22Rv1 (cell line): ENCODE results near the gene ASAP2.

ENCODE experiments used
- H3K27ac ChIP-seq: fragments of 450-650 bp; 2 replicates; pipeline ENCODE4 v1.5.1; 2017
- ZFX ChIP-seq: fragments of 450-650 bp; IDR thresholded peaks from 2 replicates; pipeline ENCODE4 v1.6.1; 2017; ENCODE audit warnings: antibody characterized with exemption, borderline replicate concordance
- TF ChIP-seq, protein P1 (sequence below): fragments of 450-650 bp; IDR thresholded peaks from 2 replicates; pipeline ENCODE4 v1.5.1; 2017; ENCODE audit warnings: mild to moderate bottlenecking

ASAP2 gene

DNA sequence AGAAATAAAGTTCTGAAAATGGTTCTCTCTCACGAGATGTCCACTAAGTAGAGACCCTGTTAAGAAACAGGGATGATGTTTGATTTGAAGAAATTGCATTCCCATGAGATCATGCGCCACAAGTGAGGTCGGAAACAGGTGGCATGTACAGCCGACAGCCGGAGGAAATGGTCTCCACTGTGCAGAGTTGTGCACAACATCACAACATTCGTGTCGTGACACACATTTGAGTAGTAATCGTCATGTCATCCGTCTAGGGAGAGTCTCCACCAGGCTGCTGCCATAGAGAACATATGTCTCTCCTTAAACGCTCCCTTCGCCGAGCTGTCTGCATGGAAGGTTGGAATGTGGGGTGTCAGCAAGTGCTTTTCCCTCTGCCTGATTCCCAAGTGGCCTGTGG lies 84.7 kb downstream of the ASAP2 start:
- H3K27ac ChIP-seq, result no peak overlapping the region
- TF ChIP-seq, protein P1, sequence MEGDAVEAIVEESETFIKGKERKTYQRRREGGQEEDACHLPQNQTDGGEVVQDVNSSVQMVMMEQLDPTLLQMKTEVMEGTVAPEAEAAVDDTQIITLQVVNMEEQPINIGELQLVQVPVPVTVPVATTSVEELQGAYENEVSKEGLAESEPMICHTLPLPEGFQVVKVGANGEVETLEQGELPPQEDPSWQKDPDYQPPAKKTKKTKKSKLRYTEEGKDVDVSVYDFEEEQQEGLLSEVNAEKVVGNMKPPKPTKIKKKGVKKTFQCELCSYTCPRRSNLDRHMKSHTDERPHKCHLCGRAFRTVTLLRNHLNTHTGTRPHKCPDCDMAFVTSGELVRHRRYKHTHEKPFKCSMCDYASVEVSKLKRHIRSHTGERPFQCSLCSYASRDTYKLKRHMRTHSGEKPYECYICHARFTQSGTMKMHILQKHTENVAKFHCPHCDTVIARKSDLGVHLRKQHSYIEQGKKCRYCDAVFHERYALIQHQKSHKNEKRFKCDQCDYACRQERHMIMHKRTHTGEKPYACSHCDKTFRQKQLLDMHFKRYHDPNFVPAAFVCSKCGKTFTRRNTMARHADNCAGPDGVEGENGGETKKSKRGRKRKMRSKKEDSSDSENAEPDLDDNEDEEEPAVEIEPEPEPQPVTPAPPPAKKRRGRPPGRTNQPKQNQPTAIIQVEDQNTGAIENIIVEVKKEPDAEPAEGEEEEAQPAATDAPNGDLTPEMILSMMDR, result no peak
- no peak for TF ChIP-seq ZFX

DNA sequence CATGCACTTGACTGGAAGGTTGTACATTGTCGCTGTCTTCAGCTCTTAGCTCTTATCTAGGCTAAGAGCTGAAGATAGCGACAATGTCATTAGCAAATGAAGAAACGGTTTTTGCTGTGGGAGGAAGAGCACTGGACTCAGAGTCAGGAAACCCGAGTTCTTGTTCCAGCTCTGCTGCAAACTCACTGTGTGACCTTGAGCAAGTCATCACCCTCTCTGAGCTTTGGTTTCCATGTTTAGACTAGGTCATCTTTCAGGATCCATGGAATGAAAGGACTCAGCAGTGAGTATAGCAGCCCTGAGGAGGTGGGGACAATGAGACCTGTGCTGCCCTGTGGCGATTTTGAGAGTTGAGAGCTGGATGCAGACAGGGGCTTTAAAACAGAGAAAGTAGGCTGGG lies 85.3 kb downstream of the ASAP2 start:
- TF ChIP-seq, protein P1, result no peak
- TF ChIP-seq ZFX, result no peak
- no peak overlapping the region for H3K27ac ChIP-seq

DNA sequence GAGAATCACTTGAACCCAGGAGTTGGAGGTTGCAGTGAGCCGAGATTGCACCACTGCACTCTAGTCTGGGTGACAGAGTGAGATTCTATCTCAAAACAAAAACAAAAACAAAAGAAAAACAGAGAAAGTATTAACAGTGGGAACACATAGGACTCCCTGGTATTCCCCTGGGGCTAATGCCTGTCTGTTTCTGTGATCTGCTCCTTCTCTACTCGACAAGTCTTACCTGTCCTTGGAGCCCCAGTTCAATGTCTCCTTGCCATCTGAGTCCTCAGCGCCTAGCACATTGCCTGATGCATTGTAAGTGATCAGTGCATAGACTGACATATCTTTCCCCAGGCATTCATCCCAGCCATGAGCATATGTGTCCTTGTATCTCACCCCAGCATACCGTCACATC lies 85.8 kb downstream of the ASAP2 start:
- TF ChIP-seq, protein P1, result no peak
- TF ChIP-seq ZFX, result no peak
- no peak overlapping the region for H3K27ac ChIP-seq

DNA sequence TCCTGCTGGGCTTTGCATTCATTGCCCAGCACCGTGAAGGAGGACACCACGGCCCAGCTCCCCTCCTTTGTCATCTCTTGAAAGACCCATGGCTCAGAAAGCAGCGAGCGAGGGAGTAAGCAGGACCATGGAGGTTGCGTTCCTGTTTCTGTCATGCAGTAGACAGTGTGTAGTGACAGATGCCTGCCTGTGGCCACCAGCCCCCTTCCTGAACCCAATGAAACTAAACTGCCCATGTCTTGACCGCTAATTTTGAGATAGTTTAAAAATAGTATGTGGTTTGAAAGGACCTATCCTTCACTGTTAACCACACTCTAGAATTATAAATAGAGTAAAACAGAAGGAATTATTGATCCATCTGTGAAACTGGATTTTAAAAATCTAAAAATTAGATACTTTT lies 88.2 kb downstream of the ASAP2 start:
- no peak for TF ChIP-seq ZFX
- TF ChIP-seq, protein P1, result no peak
- no peak overlapping the region for H3K27ac ChIP-seq

DNA sequence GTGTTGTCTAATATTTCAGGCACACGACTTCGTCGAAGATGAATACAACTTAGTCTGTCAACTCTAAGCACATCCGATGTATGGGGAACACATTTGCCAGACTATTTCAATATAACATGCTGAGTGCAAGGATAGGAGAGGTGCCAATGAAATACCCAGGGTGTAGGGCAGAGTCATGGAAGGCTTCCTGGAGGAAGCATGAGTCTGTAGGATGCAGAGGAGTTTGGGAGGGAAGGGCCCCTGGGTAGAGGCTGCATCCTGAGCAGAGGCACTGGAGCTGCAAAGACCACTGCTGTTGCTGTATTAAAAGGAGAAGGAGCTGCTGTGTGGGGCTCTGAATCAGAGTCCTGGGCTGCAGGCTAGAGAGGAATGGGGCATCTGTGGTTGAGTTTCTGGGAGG lies 89.9 kb downstream of the ASAP2 start:
- no peak for TF ChIP-seq ZFX
- TF ChIP-seq, protein P1, result no peak
- no peak overlapping the region for H3K27ac ChIP-seq

DNA sequence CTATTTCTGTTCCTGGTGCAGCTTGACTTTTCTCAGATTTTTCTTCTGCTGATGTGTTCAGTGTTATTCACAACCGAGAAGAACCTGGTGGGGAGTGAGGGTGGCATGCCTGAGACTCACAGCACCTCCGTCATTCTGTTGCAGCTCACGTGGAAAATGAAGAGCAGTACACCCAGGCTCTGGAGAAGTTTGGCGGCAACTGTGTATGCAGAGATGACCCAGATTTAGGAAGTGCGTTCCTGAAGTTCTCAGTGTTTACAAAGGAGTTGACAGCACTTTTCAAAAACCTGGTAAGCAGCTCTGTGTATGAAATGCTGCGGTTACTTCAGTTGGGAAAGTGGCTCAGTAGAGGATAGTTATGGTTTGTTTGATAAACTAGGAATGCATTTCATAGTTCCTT lies 90.5 kb downstream of the ASAP2 start:
- no peak overlapping the region for H3K27ac ChIP-seq
- TF ChIP-seq, protein P1, result no peak
- no peak for TF ChIP-seq ZFX

DNA sequence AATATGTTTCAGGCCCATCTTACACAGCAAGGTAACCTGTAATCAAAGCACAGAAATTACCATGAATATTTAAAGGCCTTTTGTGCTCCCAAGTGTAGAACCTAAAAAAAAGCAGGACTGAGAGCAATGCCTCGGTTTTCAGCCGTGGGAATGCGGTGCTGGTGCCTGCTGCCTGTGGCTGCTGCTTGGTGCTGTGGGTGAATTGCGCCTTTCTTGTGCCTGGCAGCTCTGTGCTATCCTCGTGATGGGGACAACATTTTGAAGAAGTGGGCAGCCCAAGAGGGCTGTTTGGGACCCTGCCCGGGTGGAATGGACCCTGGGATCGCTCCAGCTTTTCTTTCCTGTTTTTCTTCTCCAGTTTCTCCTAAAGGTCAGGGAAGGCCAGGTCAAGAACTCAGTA lies 91.2 kb downstream of the ASAP2 start:
- no peak overlapping the region for H3K27ac ChIP-seq
- TF ChIP-seq ZFX, result no peak
- TF ChIP-seq, protein P1, result no peak
